ENCODE data around the gene S100A2. TPM values are rescaled to one million over a fixed set of nuclear protein-coding genes. Genes with fewer than 3 reads are reported as not detected.

The S100A2 gene
- total RNA-seq, 1 experiment from 2014 or later = 23.3 TPM

DNA sequence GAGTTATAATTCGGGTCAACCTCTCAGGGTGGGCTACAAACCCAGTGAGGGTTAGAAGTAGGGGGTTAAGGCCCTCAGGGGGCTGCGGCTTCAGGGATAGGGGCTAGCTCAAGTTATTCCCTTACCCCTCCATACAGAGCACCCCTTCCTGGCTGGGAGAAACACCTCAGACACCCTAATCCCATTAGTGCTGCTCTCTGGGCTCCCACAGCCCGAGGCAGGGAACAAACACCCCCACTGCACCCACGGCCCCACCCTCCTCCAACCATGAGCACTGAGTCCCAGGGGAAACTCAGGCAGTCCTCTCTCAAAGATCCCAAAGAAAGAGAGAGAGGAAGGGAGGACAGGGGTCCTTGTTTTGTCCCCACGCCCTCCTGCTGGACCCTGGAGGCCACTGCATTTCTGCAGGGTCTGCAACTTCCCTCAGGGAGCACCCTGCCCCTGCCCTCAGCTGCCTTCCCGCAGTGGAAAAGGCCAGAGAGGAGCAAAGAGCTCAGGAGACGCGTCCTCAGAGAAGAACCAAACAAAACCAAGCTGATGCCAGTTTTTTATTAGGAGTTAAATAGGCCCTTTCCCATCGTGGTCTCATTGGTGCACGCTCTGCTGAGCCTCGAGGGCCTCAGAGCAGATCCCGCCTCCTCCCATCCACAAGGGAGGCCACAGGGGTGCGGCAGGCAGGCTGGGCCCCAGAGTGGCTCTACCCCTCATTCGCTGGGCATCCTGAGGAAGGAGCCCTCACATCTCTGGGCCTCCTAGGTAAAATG lies 18.7 kb downstream of the S100A2 start:
- no peak for DNase-seq (ENCODE audit: low read depth)

DNA sequence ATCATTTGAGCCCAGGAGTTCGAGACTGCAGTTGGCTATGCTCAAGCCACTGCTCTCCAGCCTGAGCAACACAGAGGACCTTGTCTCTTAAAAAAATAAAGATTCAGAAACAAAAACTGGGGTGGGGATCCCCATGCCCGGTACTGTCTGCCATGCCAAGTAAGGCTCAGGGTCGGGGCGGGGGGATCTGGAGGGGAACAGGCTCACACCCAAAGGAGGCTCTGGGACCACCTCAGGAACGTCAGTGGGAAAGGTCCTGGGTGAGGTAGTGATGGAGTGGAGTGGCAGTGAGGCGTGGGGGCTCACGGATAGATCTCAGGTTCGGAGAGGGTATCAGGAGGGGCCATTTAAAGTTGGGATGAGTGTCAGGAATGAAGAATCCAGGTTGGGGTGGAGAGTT lies 19.3 kb downstream of the S100A2 start:
- DNase-seq (ENCODE audit: low read depth) = no peak

DNA sequence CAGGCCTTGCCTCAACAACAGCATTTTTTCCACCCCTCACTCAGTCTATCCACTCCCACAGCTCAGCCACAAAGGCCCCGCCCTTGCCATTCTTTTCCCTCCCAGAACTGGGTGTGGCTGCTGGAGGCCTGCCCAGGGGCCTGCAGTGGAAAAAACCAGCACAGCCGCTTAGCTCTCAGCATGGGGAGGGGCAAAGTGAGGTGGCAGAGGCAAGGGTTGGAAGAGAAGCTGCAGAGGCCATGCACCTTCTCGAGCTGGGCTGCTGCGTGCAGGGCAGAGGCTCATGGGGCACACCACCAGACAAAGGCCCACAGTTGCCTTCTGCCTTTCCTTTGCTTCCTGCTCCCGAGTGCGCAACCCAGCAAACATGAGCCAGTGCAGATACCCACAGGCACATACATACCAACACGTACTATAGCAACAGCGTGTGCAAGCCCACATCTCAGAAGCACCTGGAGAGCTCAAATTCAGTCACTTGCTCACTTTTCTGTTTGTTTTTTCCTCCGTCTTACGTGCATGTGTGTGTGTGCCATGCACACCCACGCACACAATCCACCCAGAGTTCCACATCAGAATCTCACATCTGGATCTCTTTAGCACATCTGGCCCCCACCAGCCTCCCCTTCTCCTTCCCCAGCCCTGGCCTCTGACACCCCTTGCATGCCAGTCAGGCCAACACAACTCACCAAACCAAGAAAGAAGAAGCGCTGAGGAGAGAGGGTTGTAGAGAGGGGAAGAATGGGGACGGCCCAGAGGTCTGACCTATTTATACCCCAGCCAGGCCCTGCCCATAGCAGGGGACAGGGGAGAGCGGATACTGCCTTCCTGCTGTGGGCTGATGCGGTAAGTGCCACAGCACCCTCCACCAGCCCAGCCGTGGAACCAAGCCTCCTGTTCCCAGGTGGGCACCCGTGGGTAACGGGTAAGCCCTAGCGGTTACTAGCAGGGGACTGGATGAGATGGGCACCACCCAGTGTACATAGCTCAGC lies 20.3 kb downstream of the S100A2 start, which contains the start of gene S100A4:
Gene S100A4, minus strand, starts transcription at position 740 of the 989 bp plus-strand sequence. CDS start 1,012 bp downstream, outside the sequence.
- peak; percentile 96 for DNase-seq (ENCODE audit: low read depth)

DNA sequence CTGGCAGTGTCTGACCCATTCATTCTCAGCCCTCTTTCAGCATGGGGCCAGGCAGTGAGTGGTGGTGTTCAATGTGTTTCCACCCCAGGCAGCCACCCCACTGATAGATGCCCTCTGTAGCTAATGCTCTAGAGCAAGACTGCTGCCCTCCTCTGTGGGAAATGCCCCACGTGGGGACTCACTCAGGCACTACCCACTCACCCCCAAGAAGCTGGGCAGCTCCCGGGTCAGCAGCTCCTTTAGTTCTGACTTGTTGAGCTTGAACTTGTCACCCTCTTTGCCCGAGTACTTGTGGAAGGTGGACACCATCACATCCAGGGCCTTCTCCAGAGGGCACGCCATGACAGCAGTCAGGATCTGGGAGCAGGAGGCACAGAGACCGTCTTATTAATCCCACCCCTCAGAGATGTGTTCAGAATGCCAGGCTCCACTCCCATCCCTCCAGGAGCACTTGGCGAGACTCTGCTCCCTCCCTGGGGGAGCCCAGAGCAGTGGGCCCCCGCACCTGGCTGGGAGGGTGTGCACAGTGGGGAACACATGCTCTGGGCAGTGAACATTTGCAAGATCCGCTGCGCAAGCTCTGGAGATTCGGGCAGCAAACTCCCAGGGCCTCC lies 21.1 kb downstream of the S100A2 start:
- no peak for DNase-seq (ENCODE audit: low read depth)

DNA sequence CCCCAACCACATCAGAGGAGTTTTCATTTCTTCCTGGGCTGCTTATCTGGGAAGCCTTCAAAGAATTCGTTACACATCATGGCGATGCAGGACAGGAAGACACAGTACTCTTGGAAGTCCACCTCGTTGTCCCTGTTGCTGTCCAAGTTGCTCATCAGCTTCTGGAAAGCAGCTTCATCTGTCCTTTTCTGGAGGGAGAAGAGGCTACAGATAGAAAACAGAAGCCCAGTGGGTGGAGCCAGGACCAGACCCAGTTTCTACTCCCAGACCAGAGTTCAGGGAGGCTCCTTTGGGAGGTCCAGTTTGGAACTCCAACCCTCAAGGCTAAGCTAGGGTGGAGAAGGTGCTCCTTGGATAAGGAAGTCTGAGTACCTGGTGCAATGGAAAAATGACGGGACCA lies 21.9 kb downstream of the S100A2 start:
- no peak for DNase-seq (ENCODE audit: low read depth)

DNA sequence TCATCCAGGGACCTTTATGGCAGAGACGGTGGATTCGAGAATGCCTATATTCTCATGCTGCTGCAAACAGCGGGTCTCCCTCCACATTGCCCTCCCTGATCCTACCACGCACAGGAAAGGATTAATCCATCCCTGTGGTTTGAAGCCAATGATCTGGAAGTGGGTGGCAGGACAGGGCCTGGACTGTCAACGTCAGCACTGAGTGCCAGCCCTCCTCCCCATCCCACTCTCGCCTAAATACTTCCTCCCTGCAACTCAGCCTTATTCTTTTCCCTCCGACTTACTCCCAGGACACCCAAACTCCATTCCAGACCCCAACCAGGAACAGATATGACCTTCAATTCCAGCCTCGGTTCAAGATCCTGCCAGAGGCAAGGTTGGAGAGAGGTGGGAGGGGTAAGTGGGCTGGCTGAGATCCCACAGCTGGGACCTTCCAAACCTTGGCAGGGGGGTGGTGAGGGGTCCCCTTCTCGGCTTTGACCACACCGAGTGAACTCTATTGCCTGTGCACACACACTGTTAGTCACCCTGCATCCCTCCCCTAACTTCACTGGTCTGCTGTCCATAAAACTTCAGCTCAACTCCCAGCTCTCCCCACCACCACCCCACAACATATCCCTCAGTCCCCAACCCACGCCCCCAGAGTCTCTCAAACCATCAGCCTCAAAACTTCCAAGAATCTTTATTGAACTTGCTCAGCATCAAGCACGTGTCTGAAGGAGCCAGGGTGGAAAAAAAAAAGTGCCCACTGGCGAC lies 22.5 kb downstream of the S100A2 start:
- DNase-seq (ENCODE audit: low read depth) = no peak

DNA sequence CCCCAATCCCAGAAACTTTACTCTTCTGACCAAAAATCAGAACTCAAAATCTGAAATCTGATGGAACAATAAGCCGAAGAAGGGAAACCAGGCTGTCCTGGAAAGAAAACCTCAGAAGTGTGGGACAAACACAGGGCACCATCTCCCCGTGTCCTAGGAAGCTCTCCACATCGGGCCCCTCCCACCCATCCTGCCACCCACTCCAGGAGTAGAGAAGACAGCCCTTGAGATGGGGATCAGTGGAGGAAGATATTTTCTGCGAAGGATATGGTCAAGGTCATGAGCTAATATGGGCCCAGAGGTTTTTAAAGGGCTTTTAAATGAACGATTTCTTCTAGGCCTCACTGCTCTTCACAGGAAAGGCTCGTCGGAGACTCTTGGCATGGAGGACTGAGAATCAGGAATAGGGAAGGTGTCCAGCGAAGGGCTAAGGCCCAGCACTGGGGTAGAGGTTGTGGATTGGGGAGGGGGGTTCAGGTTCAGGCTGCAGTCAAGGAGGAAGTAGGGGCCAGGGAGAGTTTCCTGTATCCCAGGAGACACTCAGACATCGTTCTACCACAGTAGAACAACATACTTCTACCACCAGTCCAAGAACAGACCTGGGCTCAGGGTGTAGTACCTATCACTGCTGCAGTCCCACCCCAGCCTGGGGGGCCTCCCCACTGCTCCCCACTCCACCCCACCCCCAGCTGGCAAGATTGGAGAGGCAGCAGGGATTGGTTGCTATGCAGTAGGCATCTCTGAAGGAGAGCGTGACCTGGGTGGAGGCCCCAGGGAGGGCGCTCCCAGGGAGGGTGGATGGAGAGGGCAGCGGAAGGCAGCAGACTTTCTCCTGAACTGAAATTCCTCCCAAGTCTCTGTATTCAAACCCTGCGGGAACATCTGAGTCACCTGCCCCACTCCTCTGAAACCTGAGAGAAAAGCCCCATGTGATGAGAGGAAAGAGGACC lies 23.7 kb downstream of the S100A2 start:
- DNase-seq (ENCODE audit: low read depth) = no peak

DNA sequence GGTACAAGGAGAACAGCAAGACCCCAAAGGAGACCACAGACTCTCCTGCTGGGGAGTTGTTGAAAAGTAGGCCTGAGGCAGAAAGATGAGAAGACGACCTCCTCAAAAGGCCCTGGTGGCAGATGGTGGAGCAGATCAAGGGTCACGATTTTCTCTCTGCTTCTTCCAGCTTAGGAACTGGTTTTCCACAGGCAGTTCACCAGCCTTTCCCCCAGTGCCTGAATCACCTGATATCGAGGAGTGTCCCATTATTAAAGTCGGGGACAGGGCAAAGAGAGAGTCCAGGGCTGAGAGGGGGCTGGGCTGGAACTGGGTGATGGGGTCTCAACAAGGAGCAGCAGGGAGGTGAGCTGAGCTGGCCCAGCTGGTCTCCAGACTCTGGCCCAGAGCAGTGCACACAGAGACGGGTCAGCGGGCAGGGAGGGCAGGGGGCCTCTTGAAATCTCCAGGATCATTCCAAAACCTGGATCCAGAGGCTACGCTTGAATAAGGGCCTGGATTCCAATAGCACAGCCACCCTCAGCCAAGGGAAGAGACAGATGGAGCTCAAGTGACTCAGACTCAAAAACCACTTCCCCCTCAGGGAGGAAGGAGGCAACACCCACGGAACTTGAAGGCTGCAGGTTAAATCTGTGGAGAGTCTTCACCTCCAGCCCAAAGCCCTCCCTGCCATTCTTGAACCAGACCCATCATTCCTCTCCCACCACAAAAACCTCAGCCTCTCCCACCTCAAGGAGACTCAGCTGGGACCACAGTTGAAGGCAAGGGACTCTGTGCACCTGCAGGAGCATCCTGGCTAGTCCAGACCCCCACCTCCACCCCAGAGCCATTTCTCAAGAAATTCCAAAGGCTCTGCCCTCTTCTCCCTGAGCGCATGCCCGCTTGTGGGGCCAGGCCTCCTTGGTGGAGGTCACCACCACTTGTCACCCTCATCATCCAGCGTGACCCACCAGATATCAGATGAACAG lies 25.0 kb downstream of the S100A2 start, which contains the start of gene S100A5:
Gene S100A5, minus strand, starts transcription at position 541 of the 968 bp plus-strand sequence. CDS start 743 bp downstream, outside the sequence.
- peak; percentile 83 for DNase-seq (ENCODE audit: low read depth)

DNA sequence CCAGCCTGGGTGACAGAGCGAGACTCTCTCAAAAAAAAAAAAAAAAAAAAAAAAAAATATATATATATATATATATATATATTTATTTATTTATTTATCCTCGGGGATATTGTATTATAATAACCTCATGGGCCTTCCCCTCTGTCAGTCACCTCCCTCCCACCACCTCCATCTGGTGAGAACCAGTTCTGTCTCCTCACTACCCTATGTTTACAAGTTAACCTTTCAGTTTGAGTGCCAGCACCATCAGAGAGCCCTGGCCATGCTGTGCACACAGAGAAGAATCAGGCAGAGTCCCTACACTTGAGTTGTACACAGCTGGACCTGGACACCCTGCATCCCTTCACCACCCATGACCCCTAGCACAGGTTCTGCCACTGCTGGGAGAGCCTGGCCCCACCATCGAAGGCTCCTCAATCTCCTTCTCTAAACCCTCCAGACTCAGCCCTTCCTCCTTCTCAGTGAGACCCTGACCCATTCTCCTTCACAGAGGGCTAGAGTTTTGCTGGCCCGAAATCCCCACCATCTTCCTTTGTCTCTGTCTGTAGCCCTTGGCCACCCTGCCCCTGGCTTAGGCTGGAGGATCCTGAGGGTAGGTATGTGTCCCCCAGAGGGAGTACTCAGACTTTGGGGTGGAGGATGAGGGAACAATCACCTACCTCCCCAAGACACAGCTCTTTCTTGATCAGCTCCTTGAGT lies 26.1 kb downstream of the S100A2 start:
- no peak for DNase-seq (ENCODE audit: low read depth)

DNA sequence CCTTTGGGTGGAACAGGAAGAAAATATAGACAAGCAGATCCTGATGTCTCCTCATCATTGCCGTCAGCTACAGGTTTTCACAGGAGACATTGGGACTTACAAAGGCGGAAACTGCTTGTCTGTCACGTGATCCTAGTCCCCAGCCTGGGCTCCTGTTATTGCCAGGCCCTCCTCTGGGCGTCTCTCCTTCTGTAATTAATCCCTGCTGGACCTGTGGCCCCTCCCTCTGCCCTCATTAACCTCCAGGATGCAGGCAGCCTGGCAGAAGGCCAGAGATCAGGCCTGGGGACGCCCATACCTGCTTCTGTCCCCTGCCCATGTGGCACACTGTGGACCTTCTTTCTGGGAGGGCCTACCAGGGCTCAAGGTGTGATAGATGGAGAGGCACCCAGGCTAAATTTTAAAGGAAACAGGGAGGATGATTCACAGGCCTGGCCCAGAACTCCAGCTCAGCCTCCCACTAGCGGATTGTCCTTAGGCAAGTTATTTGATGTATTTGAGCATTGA lies 27.3 kb downstream of the S100A2 start:
- DNase-seq (ENCODE audit: low read depth) = no peak

DNA sequence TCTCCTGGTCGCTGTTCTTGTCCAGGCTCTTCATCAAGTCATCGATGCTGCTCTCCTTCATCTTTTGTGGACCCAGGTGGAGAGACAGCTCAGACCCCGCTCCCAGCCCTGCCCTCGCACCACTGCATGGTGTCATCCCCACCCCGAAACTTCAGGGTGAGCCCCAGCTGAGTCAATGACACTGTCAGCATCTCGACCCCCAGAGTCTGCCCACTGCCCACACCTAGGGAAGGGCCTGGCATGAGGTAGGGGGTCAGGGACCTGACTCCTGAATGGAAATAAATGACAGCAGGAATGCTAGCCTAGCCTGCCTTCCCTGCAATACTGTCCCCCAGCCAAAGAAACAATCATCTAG lies 28.3 kb downstream of the S100A2 start:
- DNase-seq (ENCODE audit: low read depth) = no peak

DNA sequence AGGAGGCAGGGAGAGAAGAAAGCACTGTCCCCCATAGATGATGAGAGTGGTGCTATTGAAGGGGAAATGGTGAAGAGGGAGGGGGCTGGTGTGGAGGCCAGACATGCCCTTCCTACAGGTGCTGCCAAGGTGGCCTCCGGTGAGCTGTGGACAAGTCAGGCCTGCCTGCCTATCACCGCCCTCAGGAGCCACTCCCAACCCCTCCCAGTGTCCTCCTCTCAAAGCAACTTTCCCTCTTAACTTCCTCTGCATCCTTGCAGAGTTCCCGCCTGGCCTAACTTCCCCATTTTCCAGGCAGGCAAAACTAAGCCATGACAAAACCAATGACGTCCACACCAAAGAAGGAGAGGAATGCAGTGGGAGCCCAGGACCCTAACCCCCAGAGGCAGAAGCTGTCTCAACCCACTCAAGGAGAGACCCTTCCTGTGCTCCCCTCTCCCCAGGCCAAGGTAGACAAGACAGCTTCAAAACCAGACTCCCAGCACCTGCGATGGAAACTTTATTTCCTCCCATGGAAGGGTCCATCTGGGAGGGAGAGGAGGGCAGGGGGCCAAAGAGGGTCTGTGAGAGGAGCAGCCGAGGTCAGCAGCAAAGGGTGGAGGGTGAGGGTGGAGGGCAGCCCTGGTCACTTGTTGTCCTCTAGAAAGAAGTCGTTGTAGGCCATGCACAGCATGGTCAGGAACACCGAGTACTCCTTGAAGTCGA lies 28.8 kb downstream of the S100A2 start:
- no peak for DNase-seq (ENCODE audit: low read depth)

DNA sequence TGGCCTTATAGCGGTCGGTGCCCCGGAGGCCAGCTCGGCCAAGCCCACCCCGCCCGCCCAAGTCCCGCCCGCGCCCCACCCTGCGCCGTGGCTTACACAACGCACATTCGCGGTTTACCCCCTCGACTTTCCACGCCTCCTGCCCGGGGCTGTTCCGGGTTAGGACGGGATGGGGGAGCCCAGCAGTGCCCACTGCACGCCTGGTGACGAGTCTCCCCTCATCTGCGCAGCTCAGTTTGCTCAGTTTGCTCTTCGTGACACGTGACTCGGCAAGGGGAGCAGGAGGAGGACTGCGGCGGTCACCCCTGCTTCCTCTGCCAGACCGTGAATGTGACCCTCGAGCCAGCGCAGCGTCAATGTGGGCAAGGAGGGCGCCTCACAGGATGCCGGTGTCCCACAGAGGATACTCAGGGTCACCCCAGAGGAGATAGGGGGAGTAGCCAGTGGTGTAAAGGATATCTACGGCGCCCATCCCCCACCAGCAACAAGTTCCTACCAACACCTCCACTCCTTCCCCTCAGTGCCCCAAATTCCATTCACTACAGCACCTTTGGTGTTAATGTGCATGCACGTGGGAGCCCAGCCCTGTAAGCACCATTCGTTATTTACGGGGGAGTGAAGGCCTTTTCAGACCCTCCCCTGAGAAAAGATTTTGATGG lies 29.5 kb downstream of the S100A2 start:
- DNase-seq (ENCODE audit: low read depth) = peak; percentile 96

DNA sequence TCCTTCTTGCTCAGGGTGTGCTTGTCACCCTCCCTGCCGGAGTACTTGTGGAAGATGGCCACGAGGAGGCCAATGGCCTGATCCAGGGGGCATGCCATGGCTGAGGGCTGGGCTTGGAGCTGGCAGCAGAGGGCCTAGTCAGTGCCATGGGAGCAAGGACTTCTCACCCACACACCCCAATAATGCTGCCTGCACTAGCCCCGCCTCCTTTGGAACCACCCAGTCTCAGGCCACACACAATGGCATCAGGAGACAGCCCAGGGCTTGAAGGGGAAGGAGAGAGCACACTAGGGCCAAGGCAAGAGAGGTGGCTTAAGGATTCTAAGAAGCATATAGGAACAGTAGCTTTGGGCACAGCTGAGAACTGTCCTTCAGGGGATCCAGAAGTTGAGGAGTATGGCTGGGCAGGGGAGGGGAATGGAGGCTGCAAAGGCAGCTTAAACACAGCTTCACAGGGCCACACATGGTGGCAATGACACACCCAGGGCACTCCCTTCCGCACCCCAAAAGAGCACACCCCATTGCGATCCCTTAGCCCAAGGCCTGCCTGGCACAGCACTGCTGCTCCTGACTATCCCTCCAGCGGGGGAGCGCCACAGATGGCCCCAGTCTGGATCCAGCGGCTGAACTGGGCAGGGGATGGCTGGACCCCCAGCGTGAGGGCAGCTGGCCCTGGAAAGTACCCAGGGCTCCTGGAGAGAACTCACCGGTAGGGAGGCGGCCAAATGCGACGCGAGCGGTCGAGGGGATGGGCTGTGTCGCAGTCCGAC lies 30.2 kb downstream of the S100A2 start, which contains the start of gene S100A6:
Gene S100A6, minus strand, starts transcription at position 750 of the 770 bp plus-strand sequence. Its CDS starts 652 bp downstream, at position 98.
- peak; percentile 79 for DNase-seq (ENCODE audit: low read depth)

DNA sequence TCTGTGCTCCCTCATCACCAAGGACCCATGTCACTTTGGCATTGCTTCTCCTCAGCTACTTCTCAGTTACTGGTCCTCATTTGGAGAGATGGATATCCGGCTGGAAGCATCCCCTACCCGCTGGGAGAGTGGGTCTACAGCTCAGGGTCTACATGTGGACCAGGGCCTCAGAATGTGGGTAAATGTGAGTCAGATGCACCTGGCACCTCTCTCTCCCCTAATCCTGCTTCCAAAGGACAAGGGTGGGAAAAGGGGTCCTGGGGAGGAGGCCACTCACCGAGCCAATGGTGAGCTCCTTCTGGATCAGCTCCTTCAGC lies 30.8 kb downstream of the S100A2 start:
- no peak for DNase-seq (ENCODE audit: low read depth)
